ENCODE results near the gene TMEM135. TPM values are rescaled to one million over a fixed set of nuclear protein-coding genes. Genes with fewer than 3 reads are reported as not detected.

TMEM135 gene
- total RNA-seq, 1 experiment from 2014 or later, result 12.6 TPM

GRCh38 chr11:87063982-87064381 is 26.2 kb downstream of the TMEM135 start:
- TF ChIP-seq CTCF (IDR thresholded peaks at IDR 0.05; ENCODE audit: unreplicated experiment), result no peak
- no TSS peak for BruUV-seq (replicated peaks)
- intact Hi-C loops (cut with micrococcal nuclease; ENCODE audit: unreplicated experiment), result no loop called here
- H3K9me3 Mint-ChIP-seq (ENCODE audit: low read depth, unreplicated experiment), result no peaks in the 10 kb centered on the region
- no peaks in the 10 kb centered on the region for H3K4me1 Mint-ChIP-seq (ENCODE audit: low read depth, unreplicated experiment)
- no peak for DNase-seq
- H3K36me3 Mint-ChIP-seq (ENCODE audit: insufficient read depth, unreplicated experiment), result no peaks in the 10 kb centered on the region
- H3K27me3 Mint-ChIP-seq (ENCODE audit: unreplicated experiment), result no peaks in the 10 kb centered on the region
- H3K4me3 Mint-ChIP-seq (ENCODE audit: low read depth, unreplicated experiment), result no peak overlapping the region
- no peak overlapping the region for H3K27ac Mint-ChIP-seq (ENCODE audit: unreplicated experiment)
- CTCF ChIA-PET, result interaction anchor here (0.6 kb wide), 1 partner anchor 20 kb away, joined by 4 read pairs; no protein-coding TSS in a partner anchor

GRCh38 chr11:87072787-87073186 is 35.1 kb downstream of the TMEM135 start:
- no peaks in the 10 kb centered on the region for H3K36me3 Mint-ChIP-seq (ENCODE audit: insufficient read depth, unreplicated experiment)
- BruUV-seq (replicated peaks), result no TSS peak
- no peaks in the 10 kb centered on the region for H3K4me1 Mint-ChIP-seq (ENCODE audit: low read depth, unreplicated experiment)
- no peaks in the 10 kb centered on the region for H3K9me3 Mint-ChIP-seq (ENCODE audit: low read depth, unreplicated experiment)
- H3K27me3 Mint-ChIP-seq (ENCODE audit: unreplicated experiment), result no peaks in the 10 kb centered on the region
- CTCF ChIA-PET, result no interaction called here
- intact Hi-C loops (cut with micrococcal nuclease; ENCODE audit: unreplicated experiment), result no loop called here
- no peak for TF ChIP-seq CTCF (IDR thresholded peaks at IDR 0.05; ENCODE audit: unreplicated experiment)
- DNase-seq, result no peak
- H3K4me3 Mint-ChIP-seq (ENCODE audit: low read depth, unreplicated experiment), result no peak overlapping the region
- no peak overlapping the region for H3K27ac Mint-ChIP-seq (ENCODE audit: unreplicated experiment)

- no peaks in the 10 kb centered on the region for H3K4me1 Mint-ChIP-seq (ENCODE audit: low read depth, unreplicated experiment)
- H3K36me3 Mint-ChIP-seq (ENCODE audit: insufficient read depth, unreplicated experiment), result no peaks in the 10 kb centered on the region
- H3K27ac Mint-ChIP-seq (ENCODE audit: unreplicated experiment), result no peak overlapping the region
- no peak overlapping the region for H3K4me3 Mint-ChIP-seq (ENCODE audit: low read depth, unreplicated experiment)
- intact Hi-C loops (cut with micrococcal nuclease; ENCODE audit: unreplicated experiment), result no loop called here
- DNase-seq, result no peak
- no peaks in the 10 kb centered on the region for H3K9me3 Mint-ChIP-seq (ENCODE audit: low read depth, unreplicated experiment)
- no peak for TF ChIP-seq CTCF (IDR thresholded peaks at IDR 0.05; ENCODE audit: unreplicated experiment)
- no peaks in the 10 kb centered on the region for H3K27me3 Mint-ChIP-seq (ENCODE audit: unreplicated experiment)
- BruUV-seq (replicated peaks), result no TSS peak
- CTCF ChIA-PET, result no interaction called here
Observed at GRCh38 chr11:87076260-87076783, 38.6 kb downstream of the TMEM135 start.

GRCh38 chr11:87076874-87077429 is 39.2 kb downstream of the TMEM135 start:
- Mint-ChIP-seq H3K27ac (ENCODE audit: unreplicated experiment) (no peak overlapping the region), H3K36me3 (ENCODE audit: insufficient read depth, unreplicated experiment) (no peaks in the 10 kb centered on the region), H3K27me3 (ENCODE audit: unreplicated experiment) (no peaks in the 10 kb centered on the region), H3K4me3 (ENCODE audit: low read depth, unreplicated experiment) (no peak overlapping the region), H3K9me3 (ENCODE audit: low read depth, unreplicated experiment) (no peaks in the 10 kb centered on the region), H3K4me1 (ENCODE audit: low read depth, unreplicated experiment) (no peaks in the 10 kb centered on the region)
- no peak for DNase-seq
- CTCF ChIA-PET, result no interaction called here
- TF ChIP-seq CTCF (IDR thresholded peaks at IDR 0.05; ENCODE audit: unreplicated experiment), result no peak
- intact Hi-C loops (cut with micrococcal nuclease; ENCODE audit: unreplicated experiment), result no loop called here
- BruUV-seq (replicated peaks), result no TSS peak
